SK-N-MC (cell line): Measurements from ENCODE around the gene NR3C1.
"Not testable (repeated sequence)": the region's sequence is repeated elsewhere in the genome, so short reads cannot be mapped to it uniquely, and the experiment has no call there.

Experiments used
- DNase-seq: peaks from one replicate; pipeline ENCODE4 v3.0.0-alpha.2; 2011; ENCODE audit warnings: low read depth, low spot score
- H3K27ac ChIP-seq: fragments of 200-600 bp; sonication (generic); 2 replicates; pipeline ENCODE4 v1.5.1; 2016; ENCODE audit warnings: mixed run types
- H3K36me3 ChIP-seq: fragments of 200-600 bp; sonication (generic); 2 replicates; pipeline ENCODE4 v1.6.1; 2017; ENCODE audit warnings: antibody characterized with exemption, low read length, mixed read lengths; ENCODE audit not compliant: insufficient read depth
- H3K4me3 ChIP-seq: fragments of 200-600 bp; sonication (generic); 2 replicates; pipeline ENCODE4 v1.5.1; 2016
- H3K9ac ChIP-seq: fragments of 200-600 bp; sonication (generic); 2 replicates; pipeline ENCODE4 v1.8.0; 2017; ENCODE audit warnings: mixed run types, mixed read lengths; ENCODE audit not compliant: insufficient read length
- H3K9me3 ChIP-seq: fragments of 200-600 bp; sonication (generic); 2 replicates; pipeline ENCODE4 v1.6.1; 2017; ENCODE audit warnings: low read depth, mild to moderate bottlenecking, antibody characterized with exemption, low read length, moderate library complexity, mixed read lengths
- EZH2 ChIP-seq: fragments of 200-600 bp; sonication (generic); IDR thresholded peaks from one replicate; pipeline ENCODE4 v1.6.1; 2017; ENCODE audit warnings: antibody characterized with exemption
- FOXP2 ChIP-seq: optimal IDR thresholded peaks from 2 replicates; pipeline ENCODE3; 2011; ENCODE audit warnings: mild to moderate bottlenecking, moderate library complexity; ENCODE audit not compliant: insufficient read depth; ENCODE audit errors: extremely low read length, control extremely low read depth
- POLR2AphosphoS5 ChIP-seq: IDR thresholded peaks from 2 replicates; pipeline ENCODE4 v1.6.1; 2012; ENCODE audit warnings: mild to moderate bottlenecking, low read depth, low read length, borderline replicate concordance

The NR3C1 gene

GRCh38 chr5:143329843-143330242 lies 73.6 kb downstream of the NR3C1 start:
- Histone ChIP-seq H3K4me3 (no peak overlapping the region), H3K9me3 (no peaks in the 10 kb centered on the region), H3K36me3 (no peaks in the 10 kb centered on the region)

GRCh38 chr5:143328589-143329220 lies 74.8 kb downstream of the NR3C1 start:
- no peaks in the 10 kb centered on the region for H3K36me3 ChIP-seq
- no peak for DNase-seq
- no peaks in the 10 kb centered on the region for H3K9me3 ChIP-seq
- TF ChIP-seq FOXP2 (no peak), EZH2 (no peak), POLR2AphosphoS5 (no peak)
- no peak overlapping the region for H3K27ac ChIP-seq
- H3K9ac ChIP-seq: no peak overlapping the region
- H3K4me3 ChIP-seq: no peak overlapping the region

More at GRCh38 chr5:143329843-143330242, 73.6 kb downstream of the NR3C1 start:
- H3K27ac ChIP-seq: no peak overlapping the region
- H3K9ac ChIP-seq: no peak overlapping the region
- TF ChIP-seq FOXP2: no peak
- no peak for TF ChIP-seq EZH2
- no peak for TF ChIP-seq POLR2AphosphoS5
- no peak for DNase-seq

GRCh38 chr5:143325086-143325485 lies 78.4 kb downstream of the NR3C1 start:
- not testable (repeated sequence) for H3K36me3 ChIP-seq, DNase-seq, H3K9ac ChIP-seq, H3K27ac ChIP-seq, H3K4me3 ChIP-seq, H3K9me3 ChIP-seq

GRCh38 chr5:143322931-143323630 lies 80.4 kb downstream of the NR3C1 start:
- H3K9ac ChIP-seq, H3K4me3 ChIP-seq, H3K9me3 ChIP-seq, H3K27ac ChIP-seq, DNase-seq, H3K36me3 ChIP-seq: not testable (repeated sequence)

GRCh38 chr5:143322176-143322575 lies 81.3 kb downstream of the NR3C1 start:
- DNase-seq: no peak
- no peak overlapping the region for H3K9ac ChIP-seq
- TF ChIP-seq FOXP2 (no peak), EZH2 (no peak), POLR2AphosphoS5 (no peak)
- no peaks in the 10 kb centered on the region for H3K9me3 ChIP-seq
- no peaks in the 10 kb centered on the region for H3K36me3 ChIP-seq
- H3K4me3 ChIP-seq: no peak overlapping the region
- H3K27ac ChIP-seq: no peak overlapping the region

GRCh38 chr5:143319437-143320227 lies 83.9 kb downstream of the NR3C1 start:
- TF ChIP-seq FOXP2 (no peak), POLR2AphosphoS5 (no peak), EZH2 (no peak)
- no peak for DNase-seq
- Histone ChIP-seq H3K9me3 (no peaks in the 10 kb centered on the region), H3K9ac (no peak overlapping the region), H3K36me3 (no peaks in the 10 kb centered on the region), H3K4me3 (no peak overlapping the region), H3K27ac (no peak overlapping the region)

- Histone ChIP-seq H3K36me3 (no peaks in the 10 kb centered on the region), H3K27ac (no peak overlapping the region), H3K9me3 (no peaks in the 10 kb centered on the region), H3K4me3 (no peak overlapping the region), H3K9ac (no peak overlapping the region)
- no peak for DNase-seq
- TF ChIP-seq EZH2 (no peak), POLR2AphosphoS5 (no peak), FOXP2 (no peak)
Measured at GRCh38 chr5:143318833-143319232, 84.7 kb downstream of the NR3C1 start.

- no peak for DNase-seq
- TF ChIP-seq POLR2AphosphoS5 (no peak), EZH2 (no peak), FOXP2 (no peak)
- no peak overlapping the region for H3K27ac ChIP-seq
- H3K9me3 ChIP-seq: no peaks in the 10 kb centered on the region
- no peak overlapping the region for H3K9ac ChIP-seq
- H3K4me3 ChIP-seq: no peak overlapping the region
- H3K36me3 ChIP-seq: no peaks in the 10 kb centered on the region
Measured at GRCh38 chr5:143318270-143318669, 85.2 kb downstream of the NR3C1 start.
